ENCODE data around the gene CHD9.

- TF ChIP-seq REST (IDR thresholded peaks at IDR 0.05; ENCODE audit: insufficient read depth in 1 of 2, low read depth in 2 of 2, low read length in 2 of 2) (no peak), POLR2AphosphoS5 (IDR thresholded peaks at IDR 0.05; ENCODE audit: low read depth, low read length) (no peak), TAF1 (IDR thresholded peaks at IDR 0.05; ENCODE audit: borderline replicate concordance, insufficient read depth, low read length) (no peak), SIN3A (IDR thresholded peaks at IDR 0.05; ENCODE audit: borderline replicate concordance, insufficient read depth, low read length) (no peak)
Measured at GRCh38 chr16:53022374-53022773, 32.4 kb upstream of the CHD9 start.

Data from PFSK-1 (cell line).